Embryonic facial prominence (tissue), 1 donor: ENCODE measurements around the gene CBFA2T3.

Experiments used
- DNase-seq: peaks from one replicate; pipeline ENCODE4 v3.0.0-alpha.2; 2016; ENCODE audit errors: extremely low spot score

CBFA2T3 gene

GRCh38 chr16:88839745-88840599 is 137.0 kb downstream of the CBFA2T3 start:
- DNase-seq: no peak

GRCh38 chr16:88839026-88839529 is 137.9 kb downstream of the CBFA2T3 start:
- no peak for DNase-seq

GRCh38 chr16:88838566-88838965 is 138.4 kb downstream of the CBFA2T3 start:
- no peak for DNase-seq

- no peak for DNase-seq
Measured at GRCh38 chr16:88837806-88838205, 139.2 kb downstream of the CBFA2T3 start.

GRCh38 chr16:88836791-88837190 is 140.2 kb downstream of the CBFA2T3 start:
- no peak for DNase-seq

GRCh38 chr16:88835818-88836217 is 141.2 kb downstream of the CBFA2T3 start:
- no peak for DNase-seq

GRCh38 chr16:88835383-88835782 is 141.6 kb downstream of the CBFA2T3 start:
- no peak for DNase-seq

GRCh38 chr16:88834670-88835069 is 142.3 kb downstream of the CBFA2T3 start:
- no peak for DNase-seq

- no peak for DNase-seq
Measured at GRCh38 chr16:88833086-88833485, 143.9 kb downstream of the CBFA2T3 start.

GRCh38 chr16:88831838-88832237 is 145.2 kb downstream of the CBFA2T3 start:
- no peak for DNase-seq

- DNase-seq: no peak
Measured at GRCh38 chr16:88830783-88831182, 146.2 kb downstream of the CBFA2T3 start.

- DNase-seq: no peak
Measured at GRCh38 chr16:88830258-88830657, 146.7 kb downstream of the CBFA2T3 start.

- no peak for DNase-seq
Measured at GRCh38 chr16:88828711-88829110, 148.3 kb downstream of the CBFA2T3 start.

GRCh38 chr16:88827727-88828126 is 149.3 kb downstream of the CBFA2T3 start:
- no peak for DNase-seq

- no peak for DNase-seq
Measured at GRCh38 chr16:88826070-88826840, 150.8 kb downstream of the CBFA2T3 start.

GRCh38 chr16:88825146-88825545 is 151.9 kb downstream of the CBFA2T3 start:
- no peak for DNase-seq
